Activated CD4-positive, alpha-beta memory T cell treated with anti-CD3 and anti-CD28 coated beads, Interleukin-2, amount 10 ng/mL, durations not matched to agents 7 days and 5 days (primary cell): ENCODE data around the gene ITGA1. TPM values are rescaled to one million over a fixed set of nuclear protein-coding genes. Genes with fewer than 3 reads are reported as not detected.

Experiments used
- CTCF ChIA-PET: fragments of 350-600 bp; sonication (Branson Sonifier 250); formaldehyde crosslinking; loops from one replicate; lab custom pipeline; 2021; ENCODE audit warnings: antibody characterized with exemption, inconsistent platforms; lab: Charles Lee
- POLR2A ChIA-PET: fragments of 350-600 bp; sonication (Branson Sonifier 250); formaldehyde crosslinking; loops from one replicate; lab custom pipeline; 2021; ENCODE audit warnings: antibody characterized with exemption; lab: Charles Lee
- DNase-seq: peaks from one replicate; pipeline ENCODE4 v3.0.0-alpha.2; 2020
- H3K27ac Mint-ChIP-seq: one replicate; pipeline ENCODE4 v1.8.0; 2021; ENCODE audit warnings: mild to moderate bottlenecking, mixed read lengths
- H3K27me3 Mint-ChIP-seq: one replicate; pipeline ENCODE4 v1.8.0; 2021; ENCODE audit warnings: mixed read lengths
- H3K36me3 Mint-ChIP-seq: one replicate; pipeline ENCODE4 v1.8.0; 2021; ENCODE audit warnings: low read depth, mixed read lengths
- H3K4me1 Mint-ChIP-seq: one replicate; pipeline ENCODE4 v1.8.0; 2021; ENCODE audit warnings: mixed read lengths
- H3K4me3 Mint-ChIP-seq: one replicate; pipeline ENCODE4 v1.8.0; 2021; ENCODE audit warnings: mild to moderate bottlenecking, mixed read lengths
- H3K9me3 Mint-ChIP-seq: one replicate; pipeline ENCODE4 v1.8.0; 2021; ENCODE audit warnings: mixed read lengths
- total RNA-seq, 2 experiments: library from RNA; stranded (reverse); gene quantifications; one replicate each; pipeline ENCODE4 v1.2.3, GENCODE V29; 2021

The ITGA1 gene
- total RNA-seq, 2 experiments from 2014 or later = 4.9 to 8.0 TPM

DNA sequence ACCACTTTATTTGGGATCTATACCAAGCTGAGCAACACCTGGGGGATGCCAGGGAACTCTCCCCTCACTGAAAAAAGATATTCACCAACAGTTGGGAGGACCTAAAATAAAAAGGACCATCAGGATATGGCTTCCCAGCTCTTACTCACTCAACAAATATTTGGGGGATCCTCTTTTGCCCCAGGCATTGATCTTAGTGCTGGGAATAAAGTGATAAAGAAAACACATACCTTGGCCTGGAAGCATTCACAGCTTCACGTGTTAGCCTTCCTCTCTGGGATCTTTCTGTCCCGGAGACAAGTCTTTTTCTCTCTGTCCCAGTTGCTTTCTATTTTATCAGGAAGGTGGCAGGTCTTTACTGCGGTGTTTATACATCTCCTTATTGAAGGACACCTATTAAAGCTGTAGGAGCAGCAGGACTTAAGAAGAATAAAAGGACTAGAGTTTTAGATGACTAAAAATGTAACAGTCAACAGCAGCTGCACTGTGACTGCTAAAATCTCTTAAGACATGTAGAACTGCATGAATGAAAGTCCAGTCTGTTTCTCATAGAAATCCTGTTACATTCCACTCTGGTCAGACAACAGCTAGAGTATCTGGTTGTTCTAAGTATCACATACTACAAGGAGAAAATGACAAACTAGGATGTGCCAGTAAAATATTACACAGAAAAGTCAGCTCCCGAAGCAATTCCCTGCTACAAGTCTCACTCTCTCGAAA, 111.4 kb downstream of the ITGA1 start:
- Mint-ChIP-seq H3K4me3 (no peak overlapping the region), H3K9me3 (peaks cover 6% of the 10 kb centered on the region), H3K27ac (no peak overlapping the region), H3K27me3 (peaks cover 8% of the 10 kb centered on the region), H3K36me3 (peaks cover 2% of the 10 kb centered on the region), H3K4me1 (no peaks in the 10 kb centered on the region)
- ChIA-PET POLR2A (no interaction called here), CTCF (interaction anchor here (1.3 kb wide), 1 partner anchor 17 kb away, joined by 3 read pairs; no protein-coding TSS in a partner anchor)
- DNase-seq = no peak

DNA sequence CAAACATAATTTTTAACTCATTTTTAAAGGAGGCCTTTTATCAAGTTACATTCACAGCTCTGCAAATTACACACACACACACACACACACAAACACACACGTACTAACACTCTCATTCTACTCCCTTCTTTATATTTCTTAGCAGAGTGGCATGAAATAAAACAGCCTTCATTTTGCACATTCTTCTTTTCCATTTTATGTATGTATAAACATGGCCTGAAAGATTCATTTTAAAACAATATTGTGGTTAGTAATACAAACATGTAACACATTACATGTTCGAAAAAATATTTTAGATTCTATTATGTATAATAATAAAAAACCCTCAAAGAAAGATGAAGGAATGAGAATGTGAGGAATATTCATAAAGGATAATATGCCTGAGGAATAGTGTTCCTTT, 115.4 kb downstream of the ITGA1 start:
- H3K9me3 Mint-ChIP-seq = peaks cover 6% of the 10 kb centered on the region
- CTCF ChIA-PET = no interaction called here
- H3K27ac Mint-ChIP-seq = no peak overlapping the region
- peaks cover 5% of the 10 kb centered on the region for H3K27me3 Mint-ChIP-seq
- H3K36me3 Mint-ChIP-seq = peaks cover 2% of the 10 kb centered on the region
- H3K4me3 Mint-ChIP-seq = no peak overlapping the region
- POLR2A ChIA-PET = no interaction called here
- no peak for DNase-seq
- H3K4me1 Mint-ChIP-seq = peaks cover 5% of the 10 kb centered on the region

DNA sequence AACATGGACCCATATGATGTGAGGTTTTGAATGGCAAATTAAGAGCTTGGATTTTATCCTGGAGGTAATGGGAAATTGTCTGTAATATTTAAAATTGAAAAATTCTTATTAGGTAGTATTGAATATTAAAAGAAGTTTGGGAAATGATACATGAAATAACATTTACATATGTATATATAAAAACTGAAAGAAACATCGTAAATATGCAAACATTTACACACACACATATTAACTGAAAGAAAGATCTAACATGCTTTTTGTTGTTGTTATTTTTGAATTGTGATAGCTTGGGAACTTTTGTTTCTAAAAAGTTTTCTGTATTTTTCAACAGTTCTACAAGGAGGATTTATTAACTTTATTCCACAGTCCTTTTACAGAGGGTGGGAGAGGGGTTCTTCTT, 118.6 kb downstream of the ITGA1 start:
- Mint-ChIP-seq H3K27me3 (peaks cover 5% of the 10 kb centered on the region), H3K4me3 (no peak overlapping the region), H3K27ac (no peak overlapping the region), H3K36me3 (peaks cover 2% of the 10 kb centered on the region), H3K4me1 (peaks cover 5% of the 10 kb centered on the region), H3K9me3 (peaks cover 6% of the 10 kb centered on the region)
- ChIA-PET CTCF (interaction anchor here (1.4 to 1.7 kb wide), 2 partner anchors 9 to 242 kb away, joined by 4 to 6 read pairs; no protein-coding TSS in a partner anchor), POLR2A (no interaction called here)
- DNase-seq = no peak

DNA sequence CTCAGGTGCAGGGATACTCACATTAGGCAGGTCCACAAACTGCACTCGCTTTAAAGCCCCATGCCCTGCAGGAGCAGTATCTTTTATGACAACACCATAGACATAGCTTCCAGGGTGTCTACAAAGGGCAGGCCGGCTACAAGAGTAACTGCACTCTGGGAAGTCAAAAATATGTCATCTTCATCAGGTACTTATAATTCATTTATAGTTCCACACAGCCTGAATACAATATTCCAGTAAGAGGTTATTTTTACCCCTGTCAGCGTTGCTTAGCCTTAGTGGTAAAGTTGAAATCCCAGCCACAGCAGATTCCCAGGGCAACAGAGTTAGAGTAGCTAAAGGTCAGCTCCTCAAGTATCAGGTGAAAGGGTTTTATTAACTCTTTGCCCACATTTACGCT, 119.1 kb downstream of the ITGA1 start:
- POLR2A ChIA-PET = no interaction called here
- Mint-ChIP-seq H3K27ac (no peak overlapping the region), H3K27me3 (peaks cover 5% of the 10 kb centered on the region), H3K4me3 (no peak overlapping the region), H3K9me3 (peaks cover 3% of the 10 kb centered on the region), H3K4me1 (peaks cover 5% of the 10 kb centered on the region), H3K36me3 (peaks cover 2% of the 10 kb centered on the region)
- DNase-seq = no peak
- CTCF ChIA-PET = interaction anchor here (1.4 kb wide), 1 partner anchor 242 kb away, joined by 4 read pairs; no protein-coding TSS in a partner anchor

DNA sequence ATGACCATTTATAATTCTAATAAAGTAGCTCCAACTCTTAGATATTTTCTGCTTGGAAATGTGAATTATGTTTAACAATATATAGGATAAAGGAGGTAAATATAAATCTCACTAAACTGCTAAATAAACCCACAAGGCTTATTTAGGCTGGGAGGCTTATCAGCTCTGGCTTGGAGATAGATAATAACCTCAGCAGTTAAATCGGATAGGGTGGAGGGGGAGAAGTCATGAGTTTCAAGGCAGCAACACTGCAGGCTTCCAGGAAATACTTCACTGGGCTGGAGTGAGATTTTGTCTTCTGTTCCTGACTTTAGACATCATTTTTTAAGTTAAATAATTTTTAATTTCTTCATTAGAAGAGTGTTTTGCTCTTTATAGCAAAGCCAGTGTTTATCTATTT, 121.5 kb downstream of the ITGA1 start:
- Mint-ChIP-seq H3K9me3 (no peaks in the 10 kb centered on the region), H3K4me1 (peaks cover 5% of the 10 kb centered on the region), H3K4me3 (no peak overlapping the region), H3K27me3 (no peaks in the 10 kb centered on the region), H3K36me3 (no peaks in the 10 kb centered on the region), H3K27ac (no peak overlapping the region)
- CTCF ChIA-PET = interaction anchor here (1.2 kb wide), 1 partner anchor 245 kb away, joined by 3 read pairs; no protein-coding TSS in a partner anchor
- POLR2A ChIA-PET = no interaction called here
- no peak for DNase-seq

DNA sequence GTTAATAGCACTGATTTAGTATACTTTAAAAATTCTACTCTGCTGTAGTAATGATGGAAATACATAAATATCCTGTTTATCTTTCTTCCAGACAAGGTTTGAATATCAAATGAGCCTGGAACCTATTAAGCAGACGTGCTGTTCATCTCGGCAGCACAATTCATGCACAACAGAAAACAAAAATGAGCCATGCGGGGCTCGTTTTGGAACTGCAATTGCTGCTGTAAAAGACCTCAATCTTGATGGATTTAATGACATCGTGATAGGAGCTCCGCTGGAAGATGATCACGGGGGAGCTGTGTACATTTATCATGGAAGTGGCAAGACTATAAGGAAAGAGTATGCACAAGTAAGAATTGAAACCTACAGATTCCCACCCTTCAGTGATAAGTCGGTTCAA, 122.4 kb downstream of the ITGA1 start:
- POLR2A ChIA-PET = no interaction called here
- CTCF ChIA-PET = no interaction called here
- DNase-seq = no peak

DNA sequence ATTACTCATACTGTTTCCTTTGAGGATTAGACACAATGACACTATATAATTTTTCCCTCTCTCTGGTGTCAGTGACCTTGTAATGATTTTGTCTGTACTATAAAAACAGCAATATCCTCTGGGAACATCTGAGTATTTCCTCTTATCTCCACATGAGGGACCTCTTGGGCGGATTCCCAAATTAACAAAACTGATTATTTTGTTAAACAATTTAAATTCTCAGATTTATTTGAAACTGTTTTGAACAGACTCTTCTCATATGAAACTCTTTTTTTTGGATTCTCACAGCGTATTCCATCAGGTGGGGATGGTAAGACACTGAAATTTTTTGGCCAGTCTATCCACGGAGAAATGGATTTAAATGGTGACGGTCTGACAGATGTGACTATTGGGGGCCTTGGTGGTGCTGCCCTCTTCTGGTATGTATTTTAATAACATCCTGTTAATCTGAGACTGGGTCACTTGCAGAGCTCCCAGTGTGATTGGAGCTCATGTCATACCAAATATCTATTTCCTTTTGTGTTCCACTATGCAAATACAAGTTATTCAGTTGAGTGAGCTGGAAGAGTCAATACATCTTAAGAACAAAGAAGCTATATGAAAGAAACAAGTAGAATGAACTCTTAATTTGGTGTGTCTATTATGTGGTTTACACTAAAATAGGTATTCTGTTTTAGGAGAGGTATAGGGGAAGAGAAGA, 127.6 kb downstream of the ITGA1 start:
- no peaks in the 10 kb centered on the region for H3K9me3 Mint-ChIP-seq
- H3K27ac Mint-ChIP-seq = no peak overlapping the region
- DNase-seq = peak; percentile 54
- ChIA-PET POLR2A (no interaction called here), CTCF (interaction anchor here (0.6 to 3.2 kb wide), 31 partner anchors 10 to 561 kb away, joined by 3 to 23 read pairs (median 3); partner anchors contain the start of genes ITGA1, MOCS2 and PELO)
- peaks cover 6% of the 10 kb centered on the region for H3K4me1 Mint-ChIP-seq
- H3K27me3 Mint-ChIP-seq = peaks cover 3% of the 10 kb centered on the region
- H3K4me3 Mint-ChIP-seq = no peak overlapping the region
- H3K36me3 Mint-ChIP-seq = no peaks in the 10 kb centered on the region

More for the DNA sequence above, 122.4 kb downstream of the ITGA1 start:
- no peaks in the 10 kb centered on the region for H3K9me3 Mint-ChIP-seq
- H3K27ac Mint-ChIP-seq = no peak overlapping the region
- no peak overlapping the region for H3K4me3 Mint-ChIP-seq
- no peaks in the 10 kb centered on the region for H3K36me3 Mint-ChIP-seq
- no peaks in the 10 kb centered on the region for H3K27me3 Mint-ChIP-seq
- peaks cover 7% of the 10 kb centered on the region for H3K4me1 Mint-ChIP-seq

DNA sequence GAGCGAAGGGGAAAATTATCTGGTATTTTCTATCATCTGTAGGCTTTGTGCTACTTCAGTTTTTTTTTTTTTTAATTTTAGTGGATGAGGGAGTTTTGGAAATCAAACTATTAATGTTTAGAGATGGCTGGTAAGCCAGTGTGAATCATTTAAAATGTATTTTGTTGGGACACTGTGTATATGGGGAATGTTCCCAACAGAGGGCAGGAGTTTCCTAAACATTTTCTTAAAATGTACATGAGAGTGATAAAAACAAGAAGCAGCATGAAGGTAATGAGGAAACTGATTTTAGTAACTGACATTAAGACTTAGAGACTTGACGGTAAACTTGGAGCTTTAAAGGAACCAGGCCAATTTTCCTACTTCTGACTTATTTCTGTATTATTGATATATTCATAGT, 133.2 kb downstream of the ITGA1 start:
- H3K4me3 Mint-ChIP-seq = no peak overlapping the region
- H3K9me3 Mint-ChIP-seq = no peaks in the 10 kb centered on the region
- DNase-seq = no peak
- peaks cover 5% of the 10 kb centered on the region for H3K4me1 Mint-ChIP-seq
- no peak overlapping the region for H3K27ac Mint-ChIP-seq
- no peaks in the 10 kb centered on the region for H3K36me3 Mint-ChIP-seq
- CTCF ChIA-PET = interaction anchor here (1.3 kb wide), 1 partner anchor 186 kb away, joined by 3 read pairs; no protein-coding TSS in a partner anchor
- POLR2A ChIA-PET = no interaction called here
- H3K27me3 Mint-ChIP-seq = peaks cover 13% of the 10 kb centered on the region

DNA sequence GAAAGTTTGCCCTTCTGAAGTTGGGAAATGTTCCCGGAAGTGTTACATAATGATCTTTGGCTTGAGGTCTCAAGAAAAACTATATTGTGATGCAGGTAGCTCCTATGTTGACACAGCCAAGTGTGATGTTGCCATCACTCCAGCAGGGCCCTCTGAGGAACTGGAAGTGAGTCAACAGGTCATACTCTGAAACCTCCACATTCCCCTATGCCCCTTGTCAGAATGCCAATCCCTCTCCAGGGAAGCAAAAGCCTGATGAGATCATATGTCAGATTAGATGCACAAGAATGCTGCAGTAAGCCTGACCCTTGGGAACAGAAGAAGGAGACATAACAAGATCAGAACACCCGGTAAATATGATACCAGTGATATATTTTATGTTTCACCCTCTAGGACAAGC, 134.7 kb downstream of the ITGA1 start:
- Mint-ChIP-seq H3K9me3 (no peaks in the 10 kb centered on the region), H3K27me3 (peaks cover 10% of the 10 kb centered on the region), H3K27ac (no peak overlapping the region), H3K36me3 (no peaks in the 10 kb centered on the region), H3K4me3 (no peak overlapping the region), H3K4me1 (peaks cover 5% of the 10 kb centered on the region)
- ChIA-PET POLR2A (interaction anchor here (1.0 kb wide), 1 partner anchor 121 kb away, joined by 3 read pairs; no protein-coding TSS in a partner anchor), CTCF (interaction anchor here (1.3 kb wide), 1 partner anchor 185 kb away, joined by 3 read pairs; no protein-coding TSS in a partner anchor)
- DNase-seq = no peak

DNA sequence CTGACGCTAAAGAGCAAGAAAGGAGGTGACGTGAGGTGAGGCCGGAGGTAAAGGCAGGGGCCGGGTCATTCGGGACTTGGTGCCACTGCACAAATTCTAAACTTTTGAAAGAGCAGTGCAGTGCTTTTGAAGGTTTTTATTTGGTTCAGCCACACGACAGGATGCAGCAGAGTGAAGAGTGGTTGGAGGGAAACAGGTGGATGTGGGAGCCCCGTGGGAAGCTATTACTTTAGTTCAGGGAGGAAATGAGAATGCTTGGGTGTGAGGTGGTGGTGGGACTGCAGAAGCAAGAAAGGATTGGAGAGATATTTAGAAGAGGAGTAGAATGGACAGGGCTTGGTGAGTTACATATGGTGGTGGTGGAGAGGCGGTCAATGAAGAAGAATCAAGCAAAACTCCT, 136.7 kb downstream of the ITGA1 start:
- peaks cover 10% of the 10 kb centered on the region for H3K27me3 Mint-ChIP-seq
- ChIA-PET CTCF (interaction anchor here (1.3 kb wide), 1 partner anchor 16 kb away, joined by 3 read pairs; no protein-coding TSS in a partner anchor), POLR2A (no interaction called here)
- H3K9me3 Mint-ChIP-seq = no peaks in the 10 kb centered on the region
- no peak overlapping the region for H3K27ac Mint-ChIP-seq
- DNase-seq = no peak
- no peak overlapping the region for H3K4me3 Mint-ChIP-seq
- H3K36me3 Mint-ChIP-seq = no peaks in the 10 kb centered on the region
- peaks cover 10% of the 10 kb centered on the region for H3K4me1 Mint-ChIP-seq

DNA sequence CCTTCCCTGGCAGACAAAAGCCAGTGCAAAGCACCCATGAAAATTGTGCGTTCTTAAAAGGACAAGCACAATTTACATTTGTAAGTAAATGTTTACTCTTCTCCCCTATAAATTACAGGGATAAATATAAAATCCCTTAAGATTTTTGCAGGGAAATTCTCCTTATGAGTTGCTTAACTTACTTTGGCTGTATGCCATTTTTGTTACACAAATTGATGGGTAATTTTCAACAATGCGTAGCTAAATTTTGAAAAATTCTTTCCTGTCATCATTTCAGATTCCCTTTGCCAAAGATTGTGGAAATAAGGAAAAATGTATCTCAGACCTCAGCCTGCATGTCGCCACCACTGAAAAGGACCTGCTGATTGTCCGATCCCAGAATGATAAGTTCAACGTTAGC, 137.3 kb downstream of the ITGA1 start:
- H3K9me3 Mint-ChIP-seq = no peaks in the 10 kb centered on the region
- no peak for DNase-seq
- H3K27me3 Mint-ChIP-seq = peaks cover 10% of the 10 kb centered on the region
- no peak overlapping the region for H3K4me3 Mint-ChIP-seq
- peaks cover 10% of the 10 kb centered on the region for H3K4me1 Mint-ChIP-seq
- CTCF ChIA-PET = interaction anchor here (1.3 kb wide), 1 partner anchor 15 kb away, joined by 3 read pairs; no protein-coding TSS in a partner anchor
- no peaks in the 10 kb centered on the region for H3K36me3 Mint-ChIP-seq
- H3K27ac Mint-ChIP-seq = no peak overlapping the region
- POLR2A ChIA-PET = no interaction called here

DNA sequence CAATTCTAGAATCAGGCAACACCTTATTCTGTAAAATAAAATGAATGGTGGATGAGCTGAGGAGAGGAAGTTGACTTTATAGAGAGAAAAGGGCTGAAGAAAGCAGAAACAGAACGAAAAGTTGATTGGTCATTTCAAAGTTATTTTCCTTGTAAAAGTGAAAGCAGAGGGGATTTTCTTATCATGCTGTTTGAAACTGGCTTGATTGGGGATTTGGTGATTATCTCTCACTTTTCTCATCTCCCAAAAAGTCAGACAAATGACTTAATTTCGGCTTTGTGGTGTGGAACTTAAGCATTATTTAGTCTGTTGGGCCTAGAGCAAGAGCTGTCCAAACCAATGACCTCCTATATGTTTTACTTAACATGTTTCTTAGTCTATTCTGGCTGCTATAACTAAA, 141.0 kb downstream of the ITGA1 start:
- Mint-ChIP-seq H3K4me3 (no peak overlapping the region), H3K27me3 (peaks cover 8% of the 10 kb centered on the region), H3K9me3 (no peaks in the 10 kb centered on the region), H3K27ac (no peak overlapping the region), H3K4me1 (peaks cover 10% of the 10 kb centered on the region), H3K36me3 (no peaks in the 10 kb centered on the region)
- CTCF ChIA-PET = interaction anchor here (1.5 kb wide), 1 partner anchor 12 kb away, joined by 3 read pairs; no protein-coding TSS in a partner anchor
- no peak for DNase-seq
- POLR2A ChIA-PET = no interaction called here

DNA sequence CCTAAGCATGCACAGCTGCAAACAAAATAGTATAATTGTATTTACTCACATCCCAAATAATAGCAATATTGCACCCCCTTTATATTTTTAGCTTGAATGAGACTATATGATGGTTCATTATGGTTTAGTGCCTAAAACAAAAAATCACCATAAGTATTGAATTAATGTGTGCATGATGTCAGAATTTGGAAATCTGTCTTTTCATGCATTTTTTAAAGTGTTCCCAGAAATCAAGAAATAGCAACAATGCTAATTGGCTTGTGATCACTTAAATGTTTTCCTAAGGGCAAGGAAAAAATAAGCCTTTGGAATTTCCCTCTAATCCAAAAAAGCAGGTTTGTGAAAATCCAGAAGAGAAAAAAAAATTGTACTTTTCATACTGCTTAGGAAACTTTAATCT, 150.5 kb downstream of the ITGA1 start:
- POLR2A ChIA-PET = no interaction called here

More for the DNA sequence above, 150.5 kb downstream of the ITGA1 start:
- Mint-ChIP-seq H3K27ac (no peak overlapping the region), H3K9me3 (no peaks in the 10 kb centered on the region), H3K27me3 (peaks cover 9% of the 10 kb centered on the region), H3K4me3 (no peak overlapping the region), H3K36me3 (no peaks in the 10 kb centered on the region), H3K4me1 (no peaks in the 10 kb centered on the region)
- DNase-seq = no peak
- CTCF ChIA-PET = interaction anchor here (1.4 kb wide), 1 partner anchor 9 kb away, joined by 4 read pairs; no protein-coding TSS in a partner anchor
